Fibroblast of pulmonary artery (primary cell): Measurements from ENCODE around the gene FSD1L.

Experiments
- DNase-seq: peaks from one replicate; pipeline ENCODE4 v3.0.0-alpha.2; 2010; ENCODE audit warnings: low read depth
- H3K4me3 ChIP-seq: replicated peaks from 2 replicates; pipeline ENCODE4 v1.5.1; 2011; ENCODE audit warnings: low read depth, mild to moderate bottlenecking, control low read depth, low read length, moderate library complexity
- CTCF ChIP-seq: IDR thresholded peaks from 2 replicates; pipeline ENCODE4 v1.5.1; 2011; ENCODE audit warnings: mild to moderate bottlenecking, control low read depth, low read length, inconsistent platforms; ENCODE audit errors: missing control alignments

FSD1L gene

GRCh38 chr9:105457560-105458294 is 9.9 kb downstream of the FSD1L start:
- no peak overlapping the region for H3K4me3 ChIP-seq
- no peak for DNase-seq
- no peak for TF ChIP-seq CTCF

DNA sequence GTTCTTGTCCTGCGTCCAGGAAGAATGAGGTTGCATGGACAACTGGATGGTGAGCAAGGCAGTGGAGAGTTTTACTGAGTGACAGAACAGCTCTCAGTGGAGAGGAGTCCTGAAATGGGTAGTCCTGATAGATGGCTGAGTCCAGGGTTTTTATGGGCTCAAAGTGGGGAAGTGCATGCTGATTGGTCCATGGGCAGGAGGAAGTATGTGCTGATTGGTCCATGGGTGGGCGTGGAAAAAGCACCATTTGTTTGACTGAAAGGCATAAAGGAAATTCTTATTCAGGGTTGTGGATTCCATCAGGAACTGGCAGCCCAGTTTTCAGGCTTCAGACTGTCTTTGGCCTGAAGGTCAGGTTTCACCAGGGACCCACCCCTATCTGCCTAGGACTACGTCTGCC is 10.6 kb downstream of the FSD1L start:
- no peak for DNase-seq
- H3K4me3 ChIP-seq = no peak overlapping the region
- no peak for TF ChIP-seq CTCF

- TF ChIP-seq CTCF = no peak
- DNase-seq = no peak
Observed at GRCh38 chr9:105459336-105459735, 11.5 kb downstream of the FSD1L start.

GRCh38 chr9:105466898-105467455 is 19.1 kb downstream of the FSD1L start:
- H3K4me3 ChIP-seq = no peak overlapping the region
- TF ChIP-seq CTCF = no peak
- no peak for DNase-seq

More at GRCh38 chr9:105459336-105459735, 11.5 kb downstream of the FSD1L start:
- no peak overlapping the region for H3K4me3 ChIP-seq

- no peak for DNase-seq
- no peak overlapping the region for H3K4me3 ChIP-seq
- no peak for TF ChIP-seq CTCF
Observed at GRCh38 chr9:105468875-105469274, 21.0 kb downstream of the FSD1L start.

- DNase-seq = no peak
- H3K4me3 ChIP-seq = no peak overlapping the region
- TF ChIP-seq CTCF = no peak
Observed at GRCh38 chr9:105473221-105473620, 25.4 kb downstream of the FSD1L start.

DNA sequence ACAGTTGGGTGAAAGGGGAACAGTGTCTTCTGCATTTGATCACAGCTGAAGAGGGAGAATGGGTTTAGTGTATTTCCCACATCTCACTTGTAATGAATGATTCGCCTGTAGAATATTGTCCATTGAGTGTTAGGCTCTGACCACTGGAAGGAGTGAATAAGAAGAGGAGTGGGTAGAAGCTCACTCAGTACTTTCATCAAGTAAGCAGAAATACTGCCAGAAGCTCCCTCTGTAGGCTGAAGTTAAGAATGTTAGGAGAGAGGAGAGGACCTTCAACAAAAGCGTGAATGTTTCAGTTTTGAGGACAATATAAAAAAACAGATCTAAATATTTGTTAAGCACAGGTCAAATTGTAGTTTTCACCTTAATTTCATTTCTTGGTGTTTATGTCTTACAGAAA is 27.5 kb downstream of the FSD1L start:
- H3K4me3 ChIP-seq = no peak overlapping the region
- DNase-seq = peak; percentile 48
- peak; percentile 52 for TF ChIP-seq CTCF
